SH-SY5Y (cell line): Measurements from ENCODE around the gene SPTB.

Experiments used
- GATA2 ChIP-seq: IDR thresholded peaks from 2 replicates; pipeline ENCODE4 v1.6.1; 2011; ENCODE audit warnings: mild to moderate bottlenecking, low read depth, low read length
- GATA3 ChIP-seq: IDR thresholded peaks from 2 replicates; pipeline ENCODE4 v1.6.1; 2011; ENCODE audit warnings: low read depth, mild to moderate bottlenecking, low read length, moderate library complexity

DNA sequence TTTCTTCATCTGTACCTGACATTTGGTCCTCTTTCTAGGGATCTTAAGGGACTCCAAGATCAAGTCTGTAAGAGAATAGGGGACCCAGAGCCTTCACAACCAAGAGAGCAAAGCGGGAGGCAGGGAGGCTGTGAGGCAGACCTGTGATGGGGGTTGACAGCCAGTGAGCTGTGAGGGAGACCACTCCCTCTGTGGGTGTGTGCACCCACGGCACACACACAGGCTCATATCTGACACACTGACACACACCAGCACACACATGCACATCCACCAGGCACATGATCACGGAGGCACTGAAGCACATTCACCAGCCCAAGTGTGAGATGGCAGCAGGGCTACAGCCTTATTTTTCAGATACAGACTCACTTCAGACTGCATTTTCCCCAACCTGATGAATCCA is 55.2 kb downstream of the SPTB start:
- TF ChIP-seq GATA2 (no peak), GATA3 (no peak)
